Sigmoid colon (tissue), 7 donors: ENCODE results near the gene CNNM2. TPM values are rescaled to one million over a fixed set of nuclear protein-coding genes. Genes with fewer than 3 reads are reported as not detected.

ENCODE experiments used
- DNase-seq: peaks from one replicate; pipeline ENCODE4 v3.0.0-alpha.2; 2019
- H3K27ac ChIP-seq, 4 donors: fragments of 200-600 bp; sonication (generic); one replicate each; pipeline ENCODE4 v1.5.1; 2016 to 2019; ENCODE audit warnings: mild to moderate bottlenecking in 1 of 4
- H3K27me3 ChIP-seq, 3 donors: fragments of 200-600 bp; sonication (generic); one replicate each; pipeline ENCODE4 v1.5.1; 2019; ENCODE audit warnings: mild to moderate bottlenecking in 1 of 3
- H3K36me3 ChIP-seq, 4 donors: fragments of 200-600 bp; sonication (generic); one replicate each; pipeline ENCODE4 v1.5.1; 2016 to 2019
- H3K4me1 ChIP-seq, 4 donors: fragments of 200-600 bp; sonication (generic); one replicate each; pipeline ENCODE4 v1.5.1; 2017 to 2019
- H3K4me3 ChIP-seq, 4 donors: fragments of 200-600 bp; sonication (generic); one replicate each; pipeline ENCODE4 v1.5.1; 2017 to 2019; ENCODE audit warnings: mild to moderate bottlenecking in 2 of 4, moderate library complexity in 1 of 4
- H3K9me3 ChIP-seq, 4 donors: fragments of 200-600 bp in 3 of 4; sonication (generic) in 3 of 4; one replicate each; pipeline versions ENCODE4 v1.5.1 to v1.6.1; 2013 to 2019
- CTCF ChIP-seq, 4 experiments: fragments of 450-650 bp in 3 of 4; fragments of 200-600 bp in 1 of 4; IDR thresholded peaks; one replicate each; pipeline ENCODE4 v1.5.1; 2016 to 2019; ENCODE audit warnings: antibody characterized with exemption in 4 of 4, mild to moderate bottlenecking in 3 of 4, moderate library complexity in 2 of 4
- EP300 ChIP-seq, 4 donors: sonication (generic); formaldehyde crosslinking; IDR thresholded peaks; one replicate each; pipeline ENCODE4 v1.6.1; 2017; ENCODE audit warnings: antibody characterized with exemption in 4 of 4
- POLR2A ChIP-seq, 2 donors: fragments of 450-650 bp; IDR thresholded peaks; one replicate each; pipeline ENCODE4 v1.6.1; 2016; ENCODE audit warnings: antibody characterized with exemption in 2 of 2, mild to moderate bottlenecking in 2 of 2, moderate library complexity in 2 of 2
- POLR2AphosphoS5 ChIP-seq, 4 donors: sonication (generic); formaldehyde crosslinking; IDR thresholded peaks; one replicate each; pipeline ENCODE4 v1.6.1; 2017; ENCODE audit warnings: antibody characterized with exemption in 4 of 4
- WGBS, 2 donors: extraction: QIAGEN DNeasy Blood & Tissue Kit; methylation state at CpG; one replicate each; pipeline ENCODE4 v1.1.7; 2013; 5-methylcytosine and 5-hydroxymethylcytosine counted together
- intact Hi-C: fragments of 100-400 bp; cut with DNase I; formaldehyde crosslinking; loops from one replicate; pipeline ENCODE4 v1.15.1; 2023
- polyA plus RNA-seq, 3 donors: library from polyadenylated mRNA; stranded (reverse); fragments of 200-250 nt; gene quantifications; one replicate each; pipeline ENCODE4 v1.2.3, GENCODE V29; 2013
- total RNA-seq, 4 donors: library from RNA; depleted of rRNA; stranded (reverse); fragments of >200 nt; gene quantifications; one replicate each; pipeline ENCODE4 v1.1.0, GENCODE V29; 2016
- donor health status: healthy with polysubstance abuse.
- donor health status: Bipolar disorder and iron deficiency.
- donor health status: healthy.

Gene CNNM2
- total and polyA plus RNA-seq, 7 donors = 2.4 to 11.1 (median 5.8) TPM

- TF ChIP-seq POLR2AphosphoS5 (IDR thresholded peaks at IDR 0.05) = no peak
- TF ChIP-seq EP300 (IDR thresholded peaks at IDR 0.05) = no peak
- no peak overlapping the region for H3K4me3 ChIP-seq
- no peak overlapping the region for H3K27ac ChIP-seq
- intact Hi-C loops = no loop called here
- H3K9me3 ChIP-seq = no peaks in the 10 kb centered on the region
- 87 to 89% methylated on average over 4 of the region's 4 CpGs for WGBS, 2 donors
- DNase-seq = no peak
- H3K27me3 ChIP-seq = no peaks in the 10 kb centered on the region
- H3K4me1 ChIP-seq = peaks cover 0 to 7% (median 0%) of the 10 kb centered on the region in 4 donors
- no peaks in the 10 kb centered on the region for H3K36me3 ChIP-seq
These were observed 31.8 kb downstream of the CNNM2 start for GRCh38 chr10:102949916-102950315.

GRCh38 chr10:102951316-102951715, 33.2 kb downstream of the CNNM2 start:
- WGBS, 2 donors = 93 to 94% methylated on average over 3 of the region's 3 CpGs
- TF ChIP-seq EP300 (IDR thresholded peaks at IDR 0.05) (no peak), POLR2A (IDR thresholded peaks at IDR 0.05) (no peak), POLR2AphosphoS5 (IDR thresholded peaks at IDR 0.05) (no peak), CTCF (IDR thresholded peaks at IDR 0.05) (no peak)
- H3K4me3 ChIP-seq = no peak overlapping the region

GRCh38 chr10:102959360-102959759, 41.3 kb downstream of the CNNM2 start:
- H3K27ac ChIP-seq = no peak overlapping the region
- no peak overlapping the region for H3K4me3 ChIP-seq
- TF ChIP-seq CTCF (IDR thresholded peaks at IDR 0.05) (no peak), POLR2A (IDR thresholded peaks at IDR 0.05) (no peak), EP300 (IDR thresholded peaks at IDR 0.05) (no peak), POLR2AphosphoS5 (IDR thresholded peaks at IDR 0.05) (no peak)
- 90 to 94% methylated on average over 1 of the region's 1 CpG for WGBS, 2 donors
- intact Hi-C loops = no loop called here
- no peaks in the 10 kb centered on the region for H3K9me3 ChIP-seq
- H3K27me3 ChIP-seq = no peaks in the 10 kb centered on the region
- no peak for DNase-seq
- H3K4me1 ChIP-seq = no peaks in the 10 kb centered on the region
- H3K36me3 ChIP-seq = no peaks in the 10 kb centered on the region

More at GRCh38 chr10:102951316-102951715, 33.2 kb downstream of the CNNM2 start:
- H3K4me1 ChIP-seq = peaks cover 0 to 7% (median 0%) of the 10 kb centered on the region in 4 donors
- intact Hi-C loops = no loop called here
- H3K36me3 ChIP-seq = no peaks in the 10 kb centered on the region
- H3K27me3 ChIP-seq = no peaks in the 10 kb centered on the region
- no peak for DNase-seq
- no peaks in the 10 kb centered on the region for H3K9me3 ChIP-seq
- H3K27ac ChIP-seq = no peak overlapping the region

GRCh38 chr10:102960157-102960556, 42.1 kb downstream of the CNNM2 start:
- WGBS, 2 donors = 83 to 95% methylated on average over 5 of the region's 5 CpGs
- no peaks in the 10 kb centered on the region for H3K4me1 ChIP-seq
- no peaks in the 10 kb centered on the region for H3K27me3 ChIP-seq
- no peaks in the 10 kb centered on the region for H3K36me3 ChIP-seq
- intact Hi-C loops = no loop called here
- H3K9me3 ChIP-seq = no peaks in the 10 kb centered on the region
- no peak overlapping the region for H3K4me3 ChIP-seq
- H3K27ac ChIP-seq = no peak overlapping the region
- no peak for DNase-seq
- TF ChIP-seq POLR2AphosphoS5 (IDR thresholded peaks at IDR 0.05) (no peak), EP300 (IDR thresholded peaks at IDR 0.05) (no peak), POLR2A (IDR thresholded peaks at IDR 0.05) (no peak), CTCF (IDR thresholded peaks at IDR 0.05) (no peak)

GRCh38 chr10:102962267-102962666, 44.2 kb downstream of the CNNM2 start:
- no peaks in the 10 kb centered on the region for H3K27me3 ChIP-seq
- H3K36me3 ChIP-seq = no peaks in the 10 kb centered on the region
- no peaks in the 10 kb centered on the region for H3K4me1 ChIP-seq
- no peaks in the 10 kb centered on the region for H3K9me3 ChIP-seq
- intact Hi-C loops = no loop called here
- no peak overlapping the region for H3K27ac ChIP-seq
- DNase-seq = no peak
- H3K4me3 ChIP-seq = no peak overlapping the region
- 86 to 96% methylated on average over 1 of the region's 1 CpG for WGBS, 2 donors
- TF ChIP-seq POLR2AphosphoS5 (IDR thresholded peaks at IDR 0.05) (no peak), CTCF (IDR thresholded peaks at IDR 0.05) (no peak), EP300 (IDR thresholded peaks at IDR 0.05) (no peak), POLR2A (IDR thresholded peaks at IDR 0.05) (no peak)
